HK-2 (cell line): ENCODE results near the gene SCAF11.
A peak's percentile ranks its signal among the peaks of the same experiment; 100 is the strongest.

ENCODE experiments used
- DNase-seq: peaks from one replicate; pipeline ENCODE4 v3.0.0-alpha.2; 2018; ENCODE audit not compliant: unreplicated experiment

Gene SCAF11

DNA sequence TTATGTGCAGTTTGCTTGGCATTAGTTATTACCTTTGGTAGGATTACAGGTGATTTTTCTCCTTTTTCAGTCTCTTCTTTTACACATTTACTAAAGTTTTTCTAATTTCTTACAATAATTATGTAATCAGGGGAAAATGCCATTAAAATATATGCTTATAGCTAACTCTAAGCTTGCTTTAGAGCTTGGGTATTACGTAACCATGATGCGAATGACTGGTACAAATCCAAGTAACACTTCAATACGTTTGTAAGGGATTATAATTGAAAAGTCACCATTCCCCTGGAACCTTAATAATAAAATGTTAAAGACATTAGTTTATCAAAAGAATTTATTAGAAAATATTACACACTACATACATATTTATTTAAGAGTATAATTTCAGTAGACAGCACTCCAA is 71.6 kb downstream of the SCAF11 start:
- DNase-seq = no peak

DNA sequence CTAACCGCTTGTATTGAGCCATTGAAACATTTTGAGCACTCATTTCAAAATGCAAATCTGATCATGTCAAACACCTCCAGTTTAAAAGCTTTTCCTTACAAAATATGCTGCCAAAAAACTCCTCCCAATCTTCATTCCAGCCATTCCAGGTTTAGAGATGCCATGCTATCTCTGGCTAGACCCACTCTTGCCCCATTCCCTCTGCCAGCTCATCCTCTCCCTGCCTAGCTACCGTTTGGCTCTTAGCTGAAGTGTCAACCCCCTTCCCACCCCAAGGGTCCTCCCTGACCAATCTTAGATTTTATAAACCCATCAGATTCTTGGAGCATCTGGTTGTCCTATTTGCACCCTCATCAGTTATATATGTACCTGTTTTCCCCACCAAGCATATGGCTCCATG is 75.0 kb downstream of the SCAF11 start:
- DNase-seq = no peak

- DNase-seq = peak; percentile 48
Observed at GRCh38 chr12:45914090-45914489, 76.3 kb downstream of the SCAF11 start.

DNA sequence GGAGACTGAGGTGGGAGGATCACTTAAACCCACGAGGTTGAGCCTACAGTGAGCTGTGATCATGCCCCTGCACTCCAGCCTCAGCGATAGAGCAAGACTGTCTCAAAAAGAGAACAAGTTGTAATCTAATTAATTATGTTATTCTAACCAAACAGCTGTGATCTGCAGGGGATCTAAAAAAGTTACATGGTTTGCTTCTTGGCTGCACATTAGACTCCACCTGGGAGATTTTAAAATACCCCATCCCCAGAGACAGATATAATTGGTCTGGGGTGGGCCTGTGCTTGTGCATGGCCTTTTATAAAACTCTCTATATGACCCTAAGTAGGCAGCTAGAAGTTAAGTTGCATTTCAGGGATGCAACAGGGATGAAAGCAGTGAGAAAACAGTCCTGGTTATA is 76.7 kb downstream of the SCAF11 start:
- DNase-seq = no peak

- DNase-seq = no peak
Observed at GRCh38 chr12:45912774-45913173, 77.6 kb downstream of the SCAF11 start.

GRCh38 chr12:45909041-45909713 is 81.2 kb downstream of the SCAF11 start:
- DNase-seq = no peak

DNA sequence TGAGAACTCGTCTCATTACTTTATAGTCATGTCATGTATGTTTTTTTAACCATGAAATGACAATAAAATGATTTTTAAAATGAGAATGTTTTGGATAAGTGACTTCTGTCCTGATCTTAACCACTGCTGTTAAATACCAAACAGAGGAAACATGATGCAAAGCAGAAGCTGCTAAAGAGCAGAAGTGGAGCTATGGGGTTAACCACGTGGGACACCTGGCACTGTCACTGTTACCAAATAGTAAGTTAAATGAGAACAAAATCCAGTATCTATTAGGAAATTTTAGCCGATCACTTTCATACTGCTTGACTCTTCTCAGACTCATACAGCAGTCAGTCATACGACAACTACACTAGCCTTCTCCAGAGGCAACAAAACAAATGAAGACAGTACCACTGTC is 82.4 kb downstream of the SCAF11 start:
- DNase-seq = no peak

- DNase-seq = no peak
Observed at GRCh38 chr12:45898094-45898493, 92.3 kb downstream of the SCAF11 start.

- DNase-seq = no peak
Observed at GRCh38 chr12:45895961-45896360, 94.4 kb downstream of the SCAF11 start.

DNA sequence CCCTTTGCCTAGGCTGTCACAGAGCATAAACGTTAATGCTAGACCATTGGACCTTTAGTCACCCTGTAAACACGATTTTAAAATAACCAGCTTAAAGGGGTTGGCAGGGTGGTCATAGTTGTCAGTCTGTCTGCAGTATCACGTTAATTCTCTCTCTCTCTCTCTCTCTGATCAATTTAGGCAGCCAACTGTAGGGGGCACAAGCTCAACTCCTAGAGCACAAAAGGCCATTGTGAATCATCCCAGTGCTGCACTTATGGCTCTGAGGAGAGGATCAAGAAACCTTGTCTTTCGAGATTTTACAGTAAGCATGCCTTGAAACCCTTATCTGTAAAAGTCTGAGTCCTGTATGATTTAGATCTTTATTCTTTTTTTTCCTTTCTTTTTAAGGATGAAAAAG is 97.1 kb downstream of the SCAF11 start:
- DNase-seq = no peak

DNA sequence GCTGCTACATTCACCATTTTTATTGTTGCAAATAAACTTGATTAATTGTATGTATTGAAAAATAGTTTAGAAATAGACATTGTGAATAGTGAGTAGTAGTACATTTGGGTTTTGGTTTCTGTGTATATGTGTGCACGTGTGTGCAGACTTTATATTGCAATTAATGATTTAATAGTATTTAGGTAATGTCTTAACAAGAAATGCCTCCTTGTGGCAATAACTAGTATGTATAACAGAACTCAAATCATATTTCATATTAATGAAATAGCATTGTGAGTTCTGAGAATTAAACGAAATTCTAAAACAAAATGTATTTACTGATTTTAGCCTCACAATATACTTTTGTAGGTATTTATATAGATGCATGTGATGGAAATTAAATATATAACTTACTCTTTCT is 100.1 kb downstream of the SCAF11 start:
- DNase-seq = no peak

DNA sequence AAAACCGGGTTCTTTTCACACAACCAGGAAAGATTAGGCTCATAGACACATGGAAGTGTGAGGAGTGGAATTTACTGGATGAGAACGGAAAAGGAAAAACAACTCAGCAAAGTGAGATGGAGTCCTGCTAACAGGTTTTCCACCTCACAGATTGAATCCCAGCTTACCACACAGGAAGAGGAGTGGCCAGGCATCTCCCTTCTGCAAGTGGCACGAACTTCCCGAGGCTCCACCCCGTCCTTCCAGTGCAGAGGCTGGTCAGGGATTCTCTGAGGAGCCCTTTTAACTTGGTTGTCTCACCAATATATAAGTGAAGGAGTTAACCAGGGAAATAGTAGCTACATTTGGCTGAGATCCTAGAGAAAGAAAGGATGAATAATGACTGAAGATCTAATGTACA is 102.8 kb downstream of the SCAF11 start:
- DNase-seq = no peak

- DNase-seq = no peak
Observed at GRCh38 chr12:45886685-45887084, 103.7 kb downstream of the SCAF11 start.

DNA sequence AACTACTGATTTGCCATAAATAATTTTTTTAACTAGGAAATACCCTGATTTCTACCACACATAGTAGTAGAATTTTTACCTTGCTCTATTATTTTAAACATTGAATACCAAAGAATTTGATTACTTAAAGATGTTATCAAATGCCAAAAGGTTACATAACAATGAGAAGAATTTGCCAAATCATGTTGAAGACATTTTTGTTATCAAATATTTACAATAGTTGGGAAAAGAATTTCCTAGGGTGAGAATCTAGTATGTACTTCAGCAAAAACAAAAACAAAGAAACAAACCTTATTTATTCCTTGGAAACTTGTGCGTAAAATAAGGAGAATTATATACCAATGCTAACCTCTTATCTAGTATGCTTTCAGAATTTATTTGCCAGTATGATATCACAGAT is 107.2 kb downstream of the SCAF11 start:
- DNase-seq = no peak

GRCh38 chr12:45880533-45880932 is 109.8 kb downstream of the SCAF11 start:
- no peak for DNase-seq

- no peak for DNase-seq
Observed at GRCh38 chr12:45879363-45879895, 110.9 kb downstream of the SCAF11 start.

GRCh38 chr12:45878630-45879255 is 111.6 kb downstream of the SCAF11 start:
- no peak for DNase-seq

GRCh38 chr12:45877069-45877468 is 113.3 kb downstream of the SCAF11 start:
- no peak for DNase-seq

- no peak for DNase-seq
Observed at GRCh38 chr12:45872446-45872845, 117.9 kb downstream of the SCAF11 start.
